ENCODE measurements around the gene BOC. TPM values are rescaled to one million over a fixed set of nuclear protein-coding genes. Genes with fewer than 3 reads are reported as not detected.

The BOC gene
- total RNA-seq, 1 donor = 22.8 TPM

DNA sequence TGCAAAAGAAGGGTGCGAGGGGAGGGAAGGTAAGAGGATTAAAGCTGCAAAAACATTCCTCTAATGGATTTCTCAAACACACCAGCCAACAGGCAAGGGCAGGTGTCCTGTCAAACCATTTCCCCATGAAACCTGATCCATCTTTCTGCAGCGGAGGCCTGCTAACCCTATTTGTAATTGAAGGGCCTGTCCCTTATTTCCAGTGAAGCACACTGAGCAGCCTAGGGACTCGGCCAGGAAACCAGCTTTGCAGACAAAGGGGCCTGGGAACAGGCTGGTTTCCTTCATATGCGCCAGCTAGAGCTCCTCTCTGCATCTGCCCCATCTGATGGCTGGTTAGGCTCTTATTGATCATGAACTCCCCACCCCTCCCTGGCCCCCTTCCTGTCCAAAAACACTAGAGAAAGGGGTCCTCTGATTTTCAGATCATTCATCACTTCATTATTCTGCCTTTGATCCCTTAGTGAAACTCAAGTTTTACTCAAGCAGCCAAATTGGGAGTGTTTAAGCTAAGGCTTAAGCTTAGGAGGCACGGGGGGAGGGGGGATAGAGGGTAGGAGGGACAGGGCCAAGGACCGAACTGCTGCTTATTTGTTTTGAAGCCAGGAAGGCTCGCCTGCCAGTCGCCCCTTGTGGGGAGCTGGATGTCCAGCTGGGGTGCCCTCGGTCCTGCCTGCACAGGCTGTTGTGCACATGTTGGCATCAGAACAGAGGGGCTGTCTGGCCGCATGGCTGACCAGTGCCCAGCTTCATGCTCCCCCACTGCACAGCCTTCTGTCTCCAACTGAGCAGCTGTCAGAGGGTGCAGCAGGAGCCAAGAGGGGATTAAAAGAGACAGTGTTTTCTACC, 53.1 kb downstream of the BOC start:
- H3K79me2 ChIP-seq (ENCODE audit: insufficient read depth, low read length) = no peaks in the 10 kb centered on the region
- no peak overlapping the region for H2AFZ ChIP-seq (ENCODE audit: low read length)
- H4K20me1 ChIP-seq (ENCODE audit: insufficient read depth, low read length) = peaks cover 3% of the 10 kb centered on the region
- DNase-seq (ENCODE audit: insufficient read length, low spot score, missing footprints) = no peak
- no peaks in the 10 kb centered on the region for H3K36me3 ChIP-seq (ENCODE audit: insufficient read depth, low read length)
- no peak overlapping the region for H3K27ac ChIP-seq (ENCODE audit: low read depth, low read length)
- TF ChIP-seq, protein P1, sequence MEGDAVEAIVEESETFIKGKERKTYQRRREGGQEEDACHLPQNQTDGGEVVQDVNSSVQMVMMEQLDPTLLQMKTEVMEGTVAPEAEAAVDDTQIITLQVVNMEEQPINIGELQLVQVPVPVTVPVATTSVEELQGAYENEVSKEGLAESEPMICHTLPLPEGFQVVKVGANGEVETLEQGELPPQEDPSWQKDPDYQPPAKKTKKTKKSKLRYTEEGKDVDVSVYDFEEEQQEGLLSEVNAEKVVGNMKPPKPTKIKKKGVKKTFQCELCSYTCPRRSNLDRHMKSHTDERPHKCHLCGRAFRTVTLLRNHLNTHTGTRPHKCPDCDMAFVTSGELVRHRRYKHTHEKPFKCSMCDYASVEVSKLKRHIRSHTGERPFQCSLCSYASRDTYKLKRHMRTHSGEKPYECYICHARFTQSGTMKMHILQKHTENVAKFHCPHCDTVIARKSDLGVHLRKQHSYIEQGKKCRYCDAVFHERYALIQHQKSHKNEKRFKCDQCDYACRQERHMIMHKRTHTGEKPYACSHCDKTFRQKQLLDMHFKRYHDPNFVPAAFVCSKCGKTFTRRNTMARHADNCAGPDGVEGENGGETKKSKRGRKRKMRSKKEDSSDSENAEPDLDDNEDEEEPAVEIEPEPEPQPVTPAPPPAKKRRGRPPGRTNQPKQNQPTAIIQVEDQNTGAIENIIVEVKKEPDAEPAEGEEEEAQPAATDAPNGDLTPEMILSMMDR (IDR thresholded peaks at IDR 0.05; ENCODE audit: extremely low read depth, low read depth, low read length) = no peak
- no peaks in the 10 kb centered on the region for H3K9me3 ChIP-seq (ENCODE audit: low read depth, low read length)
- no peak overlapping the region for H3K4me2 ChIP-seq (ENCODE audit: insufficient read depth, low read length)
- no peak overlapping the region for H3K4me3 ChIP-seq (ENCODE audit: insufficient read depth, low read length)
- H3K27me3 ChIP-seq (ENCODE audit: insufficient read depth, low read length) = no peaks in the 10 kb centered on the region
- H3K4me1 ChIP-seq (ENCODE audit: insufficient read depth, low read length) = peaks cover 5% of the 10 kb centered on the region

DNA sequence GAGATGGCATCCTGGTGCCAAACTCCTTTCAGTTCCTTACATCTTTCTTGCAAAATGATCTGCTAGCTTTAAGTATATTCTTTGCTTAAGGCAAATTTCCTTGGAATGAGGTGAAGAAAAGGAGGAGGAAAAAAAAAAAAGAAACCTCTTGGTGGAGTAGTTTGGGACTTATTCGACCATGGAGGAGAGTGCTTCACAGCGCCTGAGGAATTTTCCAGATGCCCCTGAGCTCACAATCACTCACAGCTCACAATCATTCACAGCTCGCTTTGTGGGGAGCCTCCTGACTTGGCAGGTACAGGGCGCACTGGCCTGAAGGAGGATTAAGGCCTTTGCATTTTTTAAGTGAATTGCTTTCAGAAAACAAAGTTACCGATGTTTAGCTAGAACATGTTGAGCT, 53.9 kb downstream of the BOC start:
- peaks cover 5% of the 10 kb centered on the region for H3K4me1 ChIP-seq (ENCODE audit: insufficient read depth, low read length)
- no peak overlapping the region for H3K4me3 ChIP-seq (ENCODE audit: insufficient read depth, low read length)
- H3K79me2 ChIP-seq (ENCODE audit: insufficient read depth, low read length) = no peaks in the 10 kb centered on the region
- H3K36me3 ChIP-seq (ENCODE audit: insufficient read depth, low read length) = no peaks in the 10 kb centered on the region
- DNase-seq (ENCODE audit: insufficient read length, low spot score, missing footprints) = no peak
- H3K27me3 ChIP-seq (ENCODE audit: insufficient read depth, low read length) = no peaks in the 10 kb centered on the region
- H2AFZ ChIP-seq (ENCODE audit: low read length) = no peak overlapping the region
- H3K9me3 ChIP-seq (ENCODE audit: low read depth, low read length) = no peaks in the 10 kb centered on the region
- H4K20me1 ChIP-seq (ENCODE audit: insufficient read depth, low read length) = peaks cover 3% of the 10 kb centered on the region
- TF ChIP-seq, protein P1 (IDR thresholded peaks at IDR 0.05; ENCODE audit: extremely low read depth, low read depth, low read length) = no peak
- no peak overlapping the region for H3K27ac ChIP-seq (ENCODE audit: low read depth, low read length)
- no peak overlapping the region for H3K4me2 ChIP-seq (ENCODE audit: insufficient read depth, low read length)

DNA sequence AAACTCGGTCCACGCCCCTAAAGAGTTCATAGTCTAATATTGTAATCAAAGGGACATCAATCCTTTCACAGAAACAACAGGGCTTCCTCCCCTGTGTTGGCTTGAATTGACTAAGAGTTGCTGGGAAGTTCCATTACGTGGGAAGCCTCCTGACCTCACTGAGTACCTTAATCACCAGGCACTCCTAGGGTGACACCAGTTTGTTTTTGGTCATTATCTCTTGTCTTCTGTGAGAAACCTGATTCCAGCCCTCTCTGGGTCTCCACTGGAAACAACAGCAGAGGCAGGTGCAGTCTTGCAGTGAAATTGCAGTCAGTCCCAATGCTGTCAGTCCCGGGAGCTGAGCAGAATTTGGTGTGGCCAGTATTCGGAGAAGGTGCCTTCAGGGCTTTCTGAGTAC, 55.4 kb downstream of the BOC start:
- Histone ChIP-seq H3K4me1 (ENCODE audit: insufficient read depth, low read length) (peaks cover 5% of the 10 kb centered on the region), H3K27ac (ENCODE audit: low read depth, low read length) (no peak overlapping the region), H3K4me2 (ENCODE audit: insufficient read depth, low read length) (no peak overlapping the region), H4K20me1 (ENCODE audit: insufficient read depth, low read length) (peaks cover 3% of the 10 kb centered on the region), H3K9me3 (ENCODE audit: low read depth, low read length) (no peaks in the 10 kb centered on the region), H2AFZ (ENCODE audit: low read length) (no peak overlapping the region), H3K4me3 (ENCODE audit: insufficient read depth, low read length) (no peak overlapping the region), H3K27me3 (ENCODE audit: insufficient read depth, low read length) (no peaks in the 10 kb centered on the region), H3K36me3 (ENCODE audit: insufficient read depth, low read length) (no peaks in the 10 kb centered on the region), H3K79me2 (ENCODE audit: insufficient read depth, low read length) (no peaks in the 10 kb centered on the region)
- no peak for DNase-seq (ENCODE audit: insufficient read length, low spot score, missing footprints)
- TF ChIP-seq, protein P1 (IDR thresholded peaks at IDR 0.05; ENCODE audit: extremely low read depth, low read depth, low read length) = no peak

DNA sequence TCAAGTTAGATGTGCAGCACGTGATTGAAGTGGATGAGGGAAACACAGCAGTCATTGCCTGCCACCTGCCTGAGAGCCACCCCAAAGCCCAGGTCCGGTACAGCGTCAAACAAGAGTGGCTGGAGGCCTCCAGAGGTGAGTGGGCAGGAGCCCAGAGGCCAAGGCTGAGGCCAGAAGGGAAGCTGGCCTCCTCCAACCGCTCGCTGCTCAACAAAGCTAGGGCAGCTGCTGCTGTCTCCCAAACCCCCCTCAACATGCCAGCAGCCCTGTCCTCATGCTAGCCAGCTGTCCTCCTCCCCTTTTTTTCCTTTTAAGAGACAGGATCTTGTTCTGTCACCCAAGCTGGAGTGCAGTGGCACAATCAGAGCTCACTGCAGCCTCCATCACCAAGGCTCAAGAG, 57.0 kb downstream of the BOC start:
- TF ChIP-seq, protein P1 (IDR thresholded peaks at IDR 0.05; ENCODE audit: extremely low read depth, low read depth, low read length) = no peak
- no peak overlapping the region for H2AFZ ChIP-seq (ENCODE audit: low read length)
- H3K36me3 ChIP-seq (ENCODE audit: insufficient read depth, low read length) = no peaks in the 10 kb centered on the region
- no peaks in the 10 kb centered on the region for H3K79me2 ChIP-seq (ENCODE audit: insufficient read depth, low read length)
- H3K4me2 ChIP-seq (ENCODE audit: insufficient read depth, low read length) = no peak overlapping the region
- H3K4me1 ChIP-seq (ENCODE audit: insufficient read depth, low read length) = no peaks in the 10 kb centered on the region
- DNase-seq (ENCODE audit: insufficient read length, low spot score, missing footprints) = no peak
- H3K27me3 ChIP-seq (ENCODE audit: insufficient read depth, low read length) = no peaks in the 10 kb centered on the region
- H4K20me1 ChIP-seq (ENCODE audit: insufficient read depth, low read length) = no peaks in the 10 kb centered on the region
- no peaks in the 10 kb centered on the region for H3K9me3 ChIP-seq (ENCODE audit: low read depth, low read length)
- H3K4me3 ChIP-seq (ENCODE audit: insufficient read depth, low read length) = no peak overlapping the region
- H3K27ac ChIP-seq (ENCODE audit: low read depth, low read length) = no peak overlapping the region

Data from osteoblast (primary cell).